GM12865 (cell line): ENCODE results near the gene ZNF419.
A peak's percentile ranks its signal among the peaks of the same experiment; 100 is the strongest.

Experiments used
- DNase-seq: peaks from one replicate; pipeline ENCODE4 v3.0.0; 2010; ENCODE audit warnings: low read depth
- H3K4me3 ChIP-seq: 2 replicates; pipeline ENCODE4 v1.5.1; 2011; ENCODE audit warnings: mild to moderate bottlenecking, low read depth, low read length, control low read depth
- CTCF ChIP-seq: IDR thresholded peaks from 2 replicates; pipeline ENCODE4 v1.5.1; 2011; ENCODE audit warnings: low read length, control low read depth, low read depth, inconsistent platforms; ENCODE audit not compliant: insufficient read depth; ENCODE audit errors: missing control alignments

The ZNF419 gene

GRCh38 chr19:57487477-57488298 lies at the start of gene ZNF419:
ZNF419 (plus strand) TSS chr19:57487750; CDS start chr19:57487951, 201 bp downstream.
- H3K4me3 ChIP-seq = peak within 1 kb of the TSS; percentile 84

GRCh38 chr19:57437931-57438330 lies 49.6 kb upstream of the ZNF419 start:
- H3K4me3 ChIP-seq = no peak overlapping the region
- TF ChIP-seq CTCF = no peak
- DNase-seq = no peak

More at GRCh38 chr19:57487477-57488298, at the start of gene ZNF419:
- DNase-seq = peak; percentile 94

GRCh38 chr19:57438925-57439324 lies 48.6 kb upstream of the ZNF419 start:
- no peak for DNase-seq

GRCh38 chr19:57441979-57442752 lies 45.4 kb upstream of the ZNF419 start:
- no peak for TF ChIP-seq CTCF
- no peak overlapping the region for H3K4me3 ChIP-seq
- DNase-seq = no peak

More at GRCh38 chr19:57438925-57439324, 48.6 kb upstream of the ZNF419 start:
- H3K4me3 ChIP-seq = no peak overlapping the region
- TF ChIP-seq CTCF = no peak

- no peak for DNase-seq
- TF ChIP-seq CTCF = no peak
- H3K4me3 ChIP-seq = no peak overlapping the region
Observed at GRCh38 chr19:57443121-57443696, 44.3 kb upstream of the ZNF419 start.

- DNase-seq = no peak
- no peak for TF ChIP-seq CTCF
- H3K4me3 ChIP-seq = no peak overlapping the region
Observed at GRCh38 chr19:57452307-57452706, 35.2 kb upstream of the ZNF419 start.
